Colonic mucosa (tissue), 4 donors: Measurements from ENCODE around the gene PDGFD. TPM values are rescaled to one million over a fixed set of nuclear protein-coding genes. Genes with fewer than 3 reads are reported as not detected.

ENCODE experiments used
- DNase-seq: peaks from one replicate; pipeline ENCODE4 v3.0.0-alpha.2; 2020
- H3K27ac ChIP-seq: fragments of 200-600 bp; one replicate; pipeline ENCODE4 v1.8.0; 2021
- H3K27me3 ChIP-seq: fragments of 200-600 bp; one replicate; pipeline ENCODE4 v1.8.0; 2021
- H3K36me3 ChIP-seq: fragments of 200-600 bp; one replicate; pipeline ENCODE4 v1.8.0; 2021
- H3K4me1 ChIP-seq: fragments of 200-600 bp; one replicate; pipeline ENCODE4 v1.8.0; 2021; ENCODE audit warnings: mild to moderate bottlenecking
- H3K4me3 ChIP-seq: fragments of 200-600 bp; one replicate; pipeline ENCODE4 v1.8.0; 2021
- H3K9ac ChIP-seq, 2 donors: one replicate each; pipeline ENCODE4 v1.7.0; 2013; ENCODE audit warnings: control low read depth in 2 of 2, low read depth in 2 of 2, low read length in 2 of 2
- H3K9me3 ChIP-seq: fragments of 200-600 bp; one replicate; pipeline ENCODE4 v1.8.0; 2021
- intact Hi-C: fragments of 100-400 bp; cut with DNase I; formaldehyde crosslinking; loops from one replicate; pipeline ENCODE4 v1.14.1; 2022
- total RNA-seq, 2 donors: library from RNA; stranded (reverse); fragmentation: NEBNext Ultra II Directional in 1 of 2; extraction: Animal tissue kit (Norgen Biotek cat#: 25700) in 1 of 2; gene quantifications; one replicate each; pipeline ENCODE4 v1.2.1, GENCODE V29; 2021
- TF ChIP-seq, protein P1 (sequence below): fragments of 200-600 bp; IDR thresholded peaks from one replicate; pipeline ENCODE4 v1.8.0; 2022; ENCODE audit warnings: antibody characterized with exemption, mild to moderate bottlenecking
- donor health status: healthy.
- donor health status: DM: no; HTN: no; CAD: no.
- donor health status: DM: no; HTN: no; CAD: no.

PDGFD gene
- total RNA-seq, 2 donors from 2014 or later = 2.1 to 5.4 TPM

DNA sequence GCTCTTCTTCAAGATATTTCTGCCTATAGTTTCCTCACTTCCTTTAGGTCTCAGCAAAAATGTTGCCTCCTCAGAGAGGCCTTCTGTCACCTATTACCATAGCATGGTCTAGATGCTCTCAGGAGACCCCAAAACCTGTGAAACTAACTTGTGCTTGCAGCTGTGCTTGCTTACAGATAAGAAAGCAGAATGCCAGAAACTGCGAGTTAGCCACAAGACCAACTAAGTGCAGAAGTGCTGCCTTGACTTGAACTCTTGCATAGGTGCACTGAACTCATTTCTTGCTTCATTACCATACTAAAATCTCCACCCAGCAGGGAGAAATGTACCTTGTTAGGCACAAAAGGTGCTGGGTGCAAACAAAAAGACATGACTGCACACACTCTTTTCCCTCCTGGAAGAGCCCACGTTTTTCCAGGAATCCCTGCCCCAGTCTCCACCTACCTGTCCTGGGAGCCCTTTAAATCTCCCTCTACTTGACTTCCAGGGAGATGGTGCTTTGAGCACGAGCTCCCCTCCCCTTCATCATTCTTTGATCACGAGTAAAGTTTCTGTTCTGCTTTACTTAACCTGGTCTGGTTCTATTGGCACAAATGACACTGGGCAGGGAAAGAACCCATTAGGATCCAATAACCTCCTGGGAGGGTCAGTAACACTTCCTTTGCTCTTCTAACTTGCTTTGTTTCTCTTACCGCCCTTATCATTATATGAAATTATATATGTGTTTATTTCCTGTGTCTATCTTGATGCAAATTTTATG lies 265.2 kb downstream of the PDGFD start:
- Histone ChIP-seq H3K4me1 (no peaks in the 10 kb centered on the region), H3K36me3 (no peaks in the 10 kb centered on the region), H3K27ac (no peak overlapping the region), H3K4me3 (no peak overlapping the region), H3K27me3 (no peaks in the 10 kb centered on the region), H3K9ac (no peak overlapping the region), H3K9me3 (no peaks in the 10 kb centered on the region)
- DNase-seq = no peak
- intact Hi-C loops = no loop called here
- TF ChIP-seq, protein P1, sequence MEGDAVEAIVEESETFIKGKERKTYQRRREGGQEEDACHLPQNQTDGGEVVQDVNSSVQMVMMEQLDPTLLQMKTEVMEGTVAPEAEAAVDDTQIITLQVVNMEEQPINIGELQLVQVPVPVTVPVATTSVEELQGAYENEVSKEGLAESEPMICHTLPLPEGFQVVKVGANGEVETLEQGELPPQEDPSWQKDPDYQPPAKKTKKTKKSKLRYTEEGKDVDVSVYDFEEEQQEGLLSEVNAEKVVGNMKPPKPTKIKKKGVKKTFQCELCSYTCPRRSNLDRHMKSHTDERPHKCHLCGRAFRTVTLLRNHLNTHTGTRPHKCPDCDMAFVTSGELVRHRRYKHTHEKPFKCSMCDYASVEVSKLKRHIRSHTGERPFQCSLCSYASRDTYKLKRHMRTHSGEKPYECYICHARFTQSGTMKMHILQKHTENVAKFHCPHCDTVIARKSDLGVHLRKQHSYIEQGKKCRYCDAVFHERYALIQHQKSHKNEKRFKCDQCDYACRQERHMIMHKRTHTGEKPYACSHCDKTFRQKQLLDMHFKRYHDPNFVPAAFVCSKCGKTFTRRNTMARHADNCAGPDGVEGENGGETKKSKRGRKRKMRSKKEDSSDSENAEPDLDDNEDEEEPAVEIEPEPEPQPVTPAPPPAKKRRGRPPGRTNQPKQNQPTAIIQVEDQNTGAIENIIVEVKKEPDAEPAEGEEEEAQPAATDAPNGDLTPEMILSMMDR = no peak

DNA sequence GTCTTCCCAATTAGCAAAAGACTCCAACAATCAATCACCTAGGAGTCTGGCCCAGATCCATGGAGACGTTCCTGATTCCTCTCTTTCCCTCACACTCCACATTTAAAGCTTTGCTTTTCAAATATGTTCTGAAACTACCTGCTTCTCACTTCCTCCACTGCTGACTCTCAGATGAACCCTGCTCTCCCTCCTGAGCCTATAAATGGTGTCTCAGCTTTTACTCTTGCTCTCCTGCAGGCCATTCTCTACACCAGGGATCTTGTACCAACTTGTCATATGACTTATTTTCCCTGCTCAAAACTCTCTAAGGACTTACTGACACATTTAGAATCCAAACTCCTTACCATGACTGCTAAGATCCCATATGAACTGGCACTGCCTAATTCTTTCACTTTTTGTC lies 265.9 kb downstream of the PDGFD start:
- Histone ChIP-seq H3K9ac (no peak overlapping the region), H3K27ac (no peak overlapping the region), H3K27me3 (no peaks in the 10 kb centered on the region), H3K4me1 (no peaks in the 10 kb centered on the region), H3K9me3 (no peaks in the 10 kb centered on the region), H3K4me3 (no peak overlapping the region), H3K36me3 (no peaks in the 10 kb centered on the region)
- TF ChIP-seq, protein P1 = no peak
- no peak for DNase-seq
- intact Hi-C loops = no loop called here

DNA sequence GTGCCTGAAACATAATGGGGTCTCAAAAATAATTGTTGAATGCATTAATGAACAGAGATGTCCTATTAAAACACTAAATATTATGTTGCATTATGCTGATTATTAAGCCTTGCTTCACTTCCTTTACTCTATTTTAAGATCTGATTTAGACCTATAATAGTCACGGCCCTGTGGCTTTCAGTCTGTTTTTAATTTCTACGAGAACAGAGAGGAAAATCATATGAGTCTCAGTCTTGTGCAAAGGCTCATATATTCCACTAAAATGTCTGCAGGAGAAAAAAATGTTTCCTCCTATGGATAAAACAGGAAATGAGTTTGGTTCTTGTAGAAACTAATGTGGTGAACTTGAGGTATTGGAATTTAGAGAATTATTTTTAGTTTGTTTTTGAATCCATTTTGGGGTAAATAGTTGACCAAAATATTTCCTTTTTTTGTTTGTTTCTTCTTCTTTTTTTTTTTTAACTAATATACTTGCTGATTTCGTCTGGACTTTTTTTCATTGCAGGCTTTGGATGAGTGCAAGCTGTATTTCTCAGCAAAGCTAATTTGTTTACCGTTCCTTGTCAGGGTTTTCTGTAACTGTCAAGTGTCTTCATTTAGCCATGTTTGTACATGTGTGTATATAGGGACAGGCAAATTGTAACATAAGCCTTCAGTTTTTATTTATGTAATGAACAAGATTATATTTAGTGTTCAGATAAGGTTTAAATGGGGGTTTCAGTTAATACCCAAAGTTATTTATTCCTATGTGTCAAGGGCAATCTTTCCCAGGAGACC lies 266.6 kb downstream of the PDGFD start:
- H3K9me3 ChIP-seq = no peaks in the 10 kb centered on the region
- DNase-seq = no peak
- intact Hi-C loops = no loop called here
- H3K9ac ChIP-seq = no peak overlapping the region
- no peaks in the 10 kb centered on the region for H3K27me3 ChIP-seq
- no peaks in the 10 kb centered on the region for H3K4me1 ChIP-seq
- no peak overlapping the region for H3K4me3 ChIP-seq
- TF ChIP-seq, protein P1 = no peak
- H3K27ac ChIP-seq = no peak overlapping the region
- no peaks in the 10 kb centered on the region for H3K36me3 ChIP-seq

GRCh38 chr11:103895106-103895505 lies 268.8 kb downstream of the PDGFD start:
- H3K9ac ChIP-seq = no peak overlapping the region
- TF ChIP-seq, protein P1 = no peak
- no peaks in the 10 kb centered on the region for H3K36me3 ChIP-seq
- intact Hi-C loops = no loop called here
- no peaks in the 10 kb centered on the region for H3K27me3 ChIP-seq
- no peak for DNase-seq
- H3K9me3 ChIP-seq = no peaks in the 10 kb centered on the region
- no peak overlapping the region for H3K4me3 ChIP-seq
- H3K27ac ChIP-seq = no peak overlapping the region
- H3K4me1 ChIP-seq = no peaks in the 10 kb centered on the region

DNA sequence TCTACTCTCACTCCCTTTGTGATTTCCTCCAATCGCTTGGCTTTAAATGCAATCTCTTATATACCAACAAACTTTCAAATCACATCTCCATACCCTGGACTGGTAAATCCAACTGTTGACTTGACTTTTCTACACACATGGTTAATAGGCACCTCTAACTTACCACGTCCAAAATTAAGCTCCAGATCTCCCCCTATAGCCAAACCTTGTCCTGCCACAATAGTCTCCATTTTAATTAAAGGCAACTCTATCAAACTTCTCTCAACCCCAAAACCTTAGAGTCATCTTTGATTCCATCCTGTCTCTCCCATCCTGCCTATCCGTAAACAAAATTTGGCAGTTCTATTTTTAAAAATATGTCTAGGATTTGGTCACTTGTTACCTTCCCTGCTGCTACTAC lies 269.3 kb downstream of the PDGFD start:
- intact Hi-C loops = no loop called here
- H3K4me3 ChIP-seq = no peak overlapping the region
- TF ChIP-seq, protein P1 = no peak
- no peak overlapping the region for H3K9ac ChIP-seq
- no peak overlapping the region for H3K27ac ChIP-seq
- no peaks in the 10 kb centered on the region for H3K4me1 ChIP-seq
- no peaks in the 10 kb centered on the region for H3K27me3 ChIP-seq
- no peaks in the 10 kb centered on the region for H3K9me3 ChIP-seq
- no peaks in the 10 kb centered on the region for H3K36me3 ChIP-seq
- no peak for DNase-seq
